Kidney epithelial cell (primary cell): ENCODE data around the gene GLIPR1L2. TPM values are rescaled to one million over a fixed set of nuclear protein-coding genes. Genes with fewer than 3 reads are reported as not detected.
"Not testable (repeated sequence)": the region's sequence is repeated elsewhere in the genome, so short reads cannot be mapped to it uniquely, and the experiment has no call there.

ENCODE experiments used
- DNase-seq: peaks from one replicate; pipeline ENCODE4 v3.0.0-alpha.2; 2010; ENCODE audit warnings: low read depth
- H3K27me3 ChIP-seq: 2 replicates; pipeline ENCODE4 v1.6.0; 2011; ENCODE audit warnings: low read length; ENCODE audit not compliant: control insufficient read depth, insufficient read depth
- H3K36me3 ChIP-seq: 2 replicates; pipeline ENCODE4 v1.5.1; 2011; ENCODE audit warnings: low read length; ENCODE audit not compliant: control insufficient read depth, insufficient read depth
- H3K4me3 ChIP-seq: 2 replicates; pipeline ENCODE4 v1.5.1; 2011; ENCODE audit warnings: low read depth, mild to moderate bottlenecking, control low read depth, low read length
- total RNA-seq: library from RNA; depleted of rRNA; stranded (reverse); fragments of >200 nt; gene quantifications from 2 replicates; pipeline ENCODE4 v1.2.3, GENCODE V29; 2015
- TF ChIP-seq, protein P1 (sequence below): IDR thresholded peaks from 2 replicates; pipeline ENCODE4 v1.5.1; 2011; ENCODE audit warnings: mild to moderate bottlenecking, moderate library complexity, low read length, control low read depth, inconsistent platforms; ENCODE audit not compliant: insufficient read depth, poor library complexity, severe bottlenecking

The GLIPR1L2 gene
- total RNA-seq, 1 donor from 2014 or later: 0.29 TPM

DNA sequence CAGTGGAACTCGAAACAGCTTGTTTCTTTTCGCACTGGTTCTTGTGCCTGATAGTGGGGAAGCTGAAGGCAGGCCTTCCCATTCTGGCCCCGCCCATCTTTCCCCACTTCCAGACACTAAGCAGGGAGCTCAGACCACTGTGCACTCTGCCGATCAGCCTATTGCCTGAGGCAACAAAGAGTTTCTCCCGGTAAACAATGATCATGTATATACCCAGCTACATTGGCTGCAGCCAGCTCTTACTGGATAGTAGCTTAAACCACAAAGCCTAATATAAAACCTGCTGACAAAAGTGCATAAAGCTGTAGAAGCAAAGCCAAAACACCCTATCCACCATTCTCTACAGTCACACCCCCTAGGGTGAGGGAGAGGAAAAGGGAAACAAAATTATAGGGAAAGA lies 65.0 kb downstream of the GLIPR1L2 start:
- no peak for DNase-seq
- Histone ChIP-seq H3K4me3 (no peak overlapping the region), H3K36me3 (no peaks in the 10 kb centered on the region), H3K27me3 (no peaks in the 10 kb centered on the region)
- TF ChIP-seq, protein P1, sequence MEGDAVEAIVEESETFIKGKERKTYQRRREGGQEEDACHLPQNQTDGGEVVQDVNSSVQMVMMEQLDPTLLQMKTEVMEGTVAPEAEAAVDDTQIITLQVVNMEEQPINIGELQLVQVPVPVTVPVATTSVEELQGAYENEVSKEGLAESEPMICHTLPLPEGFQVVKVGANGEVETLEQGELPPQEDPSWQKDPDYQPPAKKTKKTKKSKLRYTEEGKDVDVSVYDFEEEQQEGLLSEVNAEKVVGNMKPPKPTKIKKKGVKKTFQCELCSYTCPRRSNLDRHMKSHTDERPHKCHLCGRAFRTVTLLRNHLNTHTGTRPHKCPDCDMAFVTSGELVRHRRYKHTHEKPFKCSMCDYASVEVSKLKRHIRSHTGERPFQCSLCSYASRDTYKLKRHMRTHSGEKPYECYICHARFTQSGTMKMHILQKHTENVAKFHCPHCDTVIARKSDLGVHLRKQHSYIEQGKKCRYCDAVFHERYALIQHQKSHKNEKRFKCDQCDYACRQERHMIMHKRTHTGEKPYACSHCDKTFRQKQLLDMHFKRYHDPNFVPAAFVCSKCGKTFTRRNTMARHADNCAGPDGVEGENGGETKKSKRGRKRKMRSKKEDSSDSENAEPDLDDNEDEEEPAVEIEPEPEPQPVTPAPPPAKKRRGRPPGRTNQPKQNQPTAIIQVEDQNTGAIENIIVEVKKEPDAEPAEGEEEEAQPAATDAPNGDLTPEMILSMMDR: no peak

DNA sequence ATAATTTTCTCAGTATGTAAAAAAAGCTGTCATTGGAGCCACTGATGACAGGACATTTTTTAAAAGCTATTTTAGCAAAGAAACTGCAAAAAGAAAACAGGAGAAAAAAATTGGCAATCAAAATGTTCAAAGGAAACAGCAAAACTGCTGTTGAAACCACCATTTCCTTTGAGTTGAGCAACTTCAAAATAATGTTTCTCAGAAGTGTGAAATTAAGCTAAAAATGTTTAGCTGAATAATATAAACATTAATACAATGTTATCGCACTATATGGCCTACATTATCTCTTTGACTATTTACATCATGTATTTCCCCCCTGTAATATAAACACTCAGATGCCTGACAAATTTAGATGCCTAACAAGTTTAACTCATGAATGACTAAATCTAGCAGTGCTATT lies 66.3 kb downstream of the GLIPR1L2 start:
- no peaks in the 10 kb centered on the region for H3K36me3 ChIP-seq
- H3K4me3 ChIP-seq: no peak overlapping the region
- H3K27me3 ChIP-seq: no peaks in the 10 kb centered on the region
- TF ChIP-seq, protein P1: no peak
- DNase-seq: no peak

DNA sequence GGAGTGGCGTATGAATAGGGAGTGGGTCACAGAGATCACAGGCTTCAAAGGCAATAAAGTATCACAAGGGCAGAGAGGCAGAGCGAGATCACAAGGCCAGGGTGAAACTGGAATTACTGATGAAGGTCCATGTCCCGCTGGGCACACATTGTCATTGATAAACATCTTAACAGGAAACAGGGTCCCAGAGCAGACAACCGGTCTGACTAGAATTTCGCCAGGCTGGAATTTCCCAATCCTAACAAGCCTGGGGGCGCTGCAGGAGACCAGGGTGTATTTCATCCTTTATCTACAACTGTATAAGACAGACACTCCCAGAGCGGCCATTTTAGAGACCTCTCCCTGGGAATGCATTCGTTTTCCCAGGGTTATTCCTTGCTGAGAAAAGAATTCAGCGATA lies 67.0 kb downstream of the GLIPR1L2 start:
- H3K27me3 ChIP-seq, DNase-seq, H3K4me3 ChIP-seq, H3K36me3 ChIP-seq: not testable (repeated sequence)

DNA sequence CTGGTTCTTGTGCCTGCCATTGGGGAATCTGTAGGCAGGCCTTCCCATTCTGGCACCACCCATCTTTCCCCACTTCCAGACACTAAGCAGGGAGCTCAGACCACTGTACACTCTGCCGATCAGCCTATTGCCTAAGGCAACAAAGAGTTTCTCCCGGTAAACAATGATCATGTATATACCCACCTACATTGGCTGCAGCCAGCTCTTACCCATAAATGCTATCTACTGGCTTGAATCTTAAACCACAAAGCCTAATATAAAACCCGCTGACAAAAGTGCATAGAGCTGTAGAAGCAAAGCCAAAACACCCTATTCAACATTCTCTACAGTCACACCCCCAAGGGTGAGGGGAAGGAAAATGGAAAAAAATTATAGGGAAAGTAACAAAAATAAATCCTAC lies 68.9 kb downstream of the GLIPR1L2 start:
- TF ChIP-seq, protein P1: no peak
- no peak for DNase-seq
- Histone ChIP-seq H3K27me3 (no peaks in the 10 kb centered on the region), H3K4me3 (no peak overlapping the region), H3K36me3 (no peaks in the 10 kb centered on the region)

DNA sequence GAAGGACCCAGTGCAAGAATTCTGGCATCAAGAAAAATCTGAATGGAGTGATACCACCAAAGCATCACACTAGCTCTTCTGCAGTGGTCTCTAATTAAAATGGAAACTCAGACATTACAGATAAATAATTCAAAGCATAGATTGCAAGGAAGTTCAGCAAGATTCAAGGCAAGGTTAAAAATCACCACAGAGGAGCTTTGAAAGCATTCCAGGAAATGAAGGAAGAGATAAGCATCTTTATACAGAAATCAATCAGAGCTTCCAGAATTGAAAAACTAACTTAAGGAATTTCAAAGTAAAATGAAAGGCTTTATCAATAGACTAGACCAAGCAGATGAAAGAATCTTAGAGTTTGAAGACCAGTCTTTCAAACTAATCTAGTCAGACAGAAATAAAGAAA lies 69.3 kb downstream of the GLIPR1L2 start:
- no peak for DNase-seq
- H3K27me3 ChIP-seq: no peaks in the 10 kb centered on the region
- no peaks in the 10 kb centered on the region for H3K36me3 ChIP-seq
- TF ChIP-seq, protein P1: no peak
- H3K4me3 ChIP-seq: no peak overlapping the region

DNA sequence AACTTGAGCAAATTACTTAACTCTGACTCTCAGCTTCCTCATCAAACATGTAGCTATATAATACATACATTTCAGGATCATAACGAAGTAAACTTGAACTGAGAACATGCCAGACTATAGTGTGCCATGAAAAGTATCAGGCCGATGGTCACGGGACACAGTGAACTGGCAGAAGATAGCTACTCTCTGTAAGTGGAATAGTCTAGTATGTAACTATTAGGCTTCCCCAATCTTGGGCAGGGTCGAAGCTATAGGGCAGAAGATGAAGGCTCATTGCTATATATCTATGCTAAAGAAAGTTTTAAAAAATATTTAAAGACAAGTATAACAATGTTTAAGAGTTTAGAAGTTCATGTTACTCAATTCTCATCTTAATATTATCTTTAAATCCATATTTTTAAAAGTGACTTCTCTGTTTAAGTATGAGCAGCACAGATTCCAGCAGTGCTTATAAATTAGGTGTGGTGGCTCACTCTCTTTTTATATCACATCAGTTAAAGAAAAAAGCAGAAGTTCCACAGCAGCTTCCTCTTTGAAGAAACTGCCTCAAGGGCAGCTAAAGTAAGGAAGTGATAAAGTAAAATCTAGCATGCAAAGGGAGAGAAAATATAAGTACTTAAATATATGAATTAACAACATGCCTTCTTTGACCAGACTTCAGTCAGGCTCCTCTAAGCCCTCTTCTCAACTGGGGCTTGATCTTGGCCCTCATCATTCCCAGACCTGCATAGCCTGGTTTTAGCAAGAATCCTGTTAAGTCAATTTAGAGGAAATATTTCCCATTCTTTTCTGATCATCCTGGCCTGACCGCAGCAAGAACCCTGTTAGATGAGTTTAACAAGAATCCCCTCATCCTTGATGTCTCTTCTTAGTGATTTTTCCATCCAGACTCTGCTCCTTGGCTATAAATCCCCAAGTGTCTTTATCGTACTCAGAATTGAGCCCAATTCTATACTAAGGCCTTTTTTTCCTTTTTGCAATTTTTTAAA lies 81.3 kb downstream of the GLIPR1L2 start:
- no peak overlapping the region for H3K4me3 ChIP-seq
- no peaks in the 10 kb centered on the region for H3K27me3 ChIP-seq
- TF ChIP-seq, protein P1: no peak
- DNase-seq: no peak
- H3K36me3 ChIP-seq: no peaks in the 10 kb centered on the region
